ENCODE results near the gene JUNB.

DNA sequence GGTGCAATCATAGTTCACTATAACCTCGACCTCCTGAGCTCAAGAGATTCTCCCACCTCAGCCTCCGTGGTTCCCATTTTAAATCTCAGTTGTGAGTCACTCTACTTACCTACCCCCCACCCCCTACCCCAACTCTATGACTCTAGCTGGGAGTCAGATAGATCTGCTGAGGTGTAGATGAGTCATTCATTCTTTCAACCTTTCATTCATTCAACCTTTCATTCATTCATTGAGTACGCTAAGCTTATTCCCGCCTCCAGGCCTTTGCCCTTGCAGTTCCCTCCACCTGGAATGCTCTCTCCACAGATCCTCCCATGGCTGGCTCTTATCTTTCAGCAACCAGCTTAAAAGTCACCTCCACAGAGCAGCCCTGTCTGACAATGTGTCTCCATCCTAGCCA lies 45.9 kb downstream of the JUNB start:
- TF ChIP-seq GATA3 (IDR thresholded peaks at IDR 0.05; ENCODE audit: low read depth, low read length) (no peak), GATA2 (IDR thresholded peaks at IDR 0.05; ENCODE audit: low read depth, low read length) (no peak)

Measured in SH-SY5Y (cell line).